SK-N-MC (cell line): Measurements from ENCODE around the gene DCDC2.

Experiments
- EZH2 ChIP-seq: fragments of 200-600 bp; sonication (generic); IDR thresholded peaks from one replicate; pipeline ENCODE4 v1.6.1; 2017; ENCODE audit warnings: antibody characterized with exemption
- POLR2AphosphoS5 ChIP-seq: IDR thresholded peaks from 2 replicates; pipeline ENCODE4 v1.6.1; 2012; ENCODE audit warnings: mild to moderate bottlenecking, low read depth, low read length, borderline replicate concordance

DNA sequence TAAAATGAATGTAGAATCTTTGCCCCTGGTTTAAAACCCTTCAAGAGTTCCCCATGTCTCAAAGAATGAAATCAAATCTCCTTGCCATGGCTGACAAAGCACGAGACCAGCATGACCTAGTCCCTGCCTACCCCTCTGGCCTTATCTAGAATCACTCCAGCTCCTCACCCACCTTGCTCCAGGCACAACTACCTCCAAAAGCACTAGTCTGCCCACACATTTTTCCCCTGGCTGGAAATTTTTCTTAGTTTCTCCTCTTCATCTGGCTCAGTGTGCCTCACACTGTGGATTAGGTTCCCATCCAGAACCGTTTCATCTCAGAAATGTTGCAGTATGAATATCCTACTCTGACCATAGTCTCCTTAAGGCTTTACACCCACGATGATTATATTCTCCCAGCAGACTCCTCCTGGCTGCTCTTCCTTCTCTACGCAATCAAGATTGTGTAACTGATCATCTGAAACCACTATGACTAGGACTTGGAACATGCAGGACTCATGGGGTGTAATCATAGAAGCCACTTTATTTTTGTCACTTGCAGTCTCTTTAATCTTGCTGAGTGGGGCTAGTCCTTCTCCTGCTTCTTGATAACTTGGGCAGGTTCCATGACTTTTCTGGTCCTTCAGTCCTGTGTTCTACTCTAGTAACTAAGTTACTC lies 37.0 kb upstream of the DCDC2 start:
- no peak for TF ChIP-seq EZH2
- TF ChIP-seq POLR2AphosphoS5, result no peak
